HEK293 (cell line): Measurements from ENCODE around the gene ITGB2.
A peak's percentile ranks its signal among the peaks of the same experiment; 100 is the strongest.

Source experiments
- CTCF ChIA-PET: fragments of 350-600 bp; formaldehyde crosslinking; extraction: SDS; loops from one replicate; lab custom pipeline; 2021; ENCODE audit warnings: antibody characterized with exemption; lab: Yijun Ruan, JAX
- POLR2A ChIA-PET: fragments of 300-600 bp; formaldehyde crosslinking; extraction: SDS; loops from one replicate; lab custom pipeline; 2020; ENCODE audit warnings: antibody characterized with exemption, inconsistent platforms; lab: Yijun Ruan, JAX
- H3K27ac ChIP-seq: fragments of 200-500 bp; sonication (Bioruptor generic); 2 replicates; pipeline ENCODE4 v1.5.1; 2014; ENCODE audit warnings: low read depth, low read length, control low read depth, inconsistent platforms; ENCODE audit errors: extremely low read depth
- H3K36me3 ChIP-seq, 2 experiments: fragments of 200-500 bp in 1 of 2; sonication (Bioruptor generic) in 1 of 2; 1 replicate in 1 of 2; 2 replicates in 1 of 2; pipeline ENCODE4 v1.5.1; 2014 to 2017; ENCODE audit warnings: inconsistent platforms in 2 of 2, low read length in 2 of 2; ENCODE audit not compliant: control insufficient read depth in 2 of 2, insufficient read depth in 1 of 2
- H3K4me1 ChIP-seq: fragments of 200-500 bp; sonication (Bioruptor generic); 2 replicates; pipeline ENCODE4 v1.5.1; 2014; ENCODE audit warnings: mild to moderate bottlenecking, low read length, inconsistent platforms; ENCODE audit not compliant: control insufficient read depth, insufficient read depth
- H3K4me3 ChIP-seq: 2 replicates; pipeline ENCODE4 v1.5.1; 2011; ENCODE audit warnings: low read depth, mild to moderate bottlenecking, control low read depth, low read length, moderate library complexity
- H3K9me3 ChIP-seq: fragments of 200-500 bp; sonication (Bioruptor generic); 2 replicates; pipeline ENCODE4 v1.5.1; 2014; ENCODE audit warnings: low read depth, low read length, inconsistent platforms; ENCODE audit not compliant: control insufficient read depth, insufficient read depth
- EGR2 ChIP-seq: fragments of 450-650 bp; formaldehyde crosslinking; IDR thresholded peaks from 2 replicates; pipeline ENCODE4 v1.5.1; 2016; ENCODE audit warnings: low read depth, missing biosample characterization, missing genetic modification characterization
- GLIS2 ChIP-seq: fragments of 450-650 bp; formaldehyde crosslinking; IDR thresholded peaks from 2 replicates; pipeline ENCODE4 v1.5.1; 2016; ENCODE audit warnings: missing biosample characterization, missing genetic modification characterization
- HOXC10 ChIP-seq: sonication (generic); formaldehyde crosslinking; IDR thresholded peaks from 2 replicates; pipeline ENCODE4 v1.8.1; 2023; ENCODE audit warnings: mild to moderate bottlenecking, missing genetic modification reagents
- INSM2 ChIP-seq: fragments of 450-650 bp; formaldehyde crosslinking; IDR thresholded peaks from 2 replicates; pipeline ENCODE4 v1.5.1; 2016; ENCODE audit warnings: missing biosample characterization, missing genetic modification characterization
- KLF9 ChIP-seq: fragments of 450-650 bp; formaldehyde crosslinking; IDR thresholded peaks from 2 replicates; pipeline ENCODE4 v1.5.1; 2016; ENCODE audit warnings: missing biosample characterization, missing genetic modification characterization, low read depth
- MYNN ChIP-seq: fragments of 450-650 bp; formaldehyde crosslinking; IDR thresholded peaks from 2 replicates; pipeline ENCODE4 v1.5.1; 2016; ENCODE audit warnings: missing biosample characterization, missing genetic modification characterization, borderline replicate concordance
- OVOL3 ChIP-seq: fragments of 450-650 bp; formaldehyde crosslinking; IDR thresholded peaks from 2 replicates; pipeline ENCODE4 v1.5.1; 2016; ENCODE audit warnings: missing biosample characterization, missing genetic modification characterization
- PRDM10 ChIP-seq: fragments of 450-650 bp; formaldehyde crosslinking; IDR thresholded peaks from 2 replicates; pipeline ENCODE4 v1.5.1; 2016; ENCODE audit warnings: missing biosample characterization, missing genetic modification characterization
- PRDM6 ChIP-seq: fragments of 450-650 bp; formaldehyde crosslinking; IDR thresholded peaks from 2 replicates; pipeline ENCODE4 v1.5.1; 2017; ENCODE audit warnings: missing biosample characterization, missing genetic modification characterization
- ZBTB6 ChIP-seq: fragments of 450-650 bp; formaldehyde crosslinking; IDR thresholded peaks from 2 replicates; pipeline ENCODE4 v1.5.1; 2017; ENCODE audit warnings: missing biosample characterization, missing genetic modification characterization
- ZBTB8A ChIP-seq: fragments of 450-650 bp; formaldehyde crosslinking; IDR thresholded peaks from 2 replicates; pipeline ENCODE4 v1.5.1; 2016; ENCODE audit warnings: missing biosample characterization, missing genetic modification characterization
- ZFP41 ChIP-seq: fragments of 450-650 bp; formaldehyde crosslinking; IDR thresholded peaks from 2 replicates; pipeline ENCODE4 v1.5.1; 2016; ENCODE audit warnings: missing biosample characterization, missing genetic modification characterization, borderline replicate concordance
- ZNF10 ChIP-seq: fragments of 450-650 bp; formaldehyde crosslinking; IDR thresholded peaks from 2 replicates; pipeline ENCODE4 v1.5.1; 2017; ENCODE audit warnings: missing biosample characterization, missing genetic modification characterization
- ZNF112 ChIP-seq: fragments of 450-650 bp; formaldehyde crosslinking; IDR thresholded peaks from 2 replicates; pipeline ENCODE4 v1.5.0; 2017; ENCODE audit warnings: missing biosample characterization, missing genetic modification characterization
- ZNF121 ChIP-seq: fragments of 450-650 bp; formaldehyde crosslinking; IDR thresholded peaks from 2 replicates; pipeline ENCODE4 v1.5.1; 2016; ENCODE audit warnings: missing biosample characterization, missing genetic modification characterization
- ZNF24 ChIP-seq: fragments of 450-650 bp; formaldehyde crosslinking; IDR thresholded peaks from 2 replicates; pipeline ENCODE4 v1.5.1; 2016; ENCODE audit warnings: missing biosample characterization, missing genetic modification characterization
- ZNF324 ChIP-seq: fragments of 450-650 bp; formaldehyde crosslinking; IDR thresholded peaks from 2 replicates; pipeline ENCODE4 v1.5.1; 2016; ENCODE audit warnings: missing biosample characterization, missing genetic modification characterization
- ZNF362 ChIP-seq: fragments of 450-650 bp; formaldehyde crosslinking; IDR thresholded peaks from 2 replicates; pipeline ENCODE4 v1.5.1; 2016; ENCODE audit warnings: missing biosample characterization, missing genetic modification characterization
- ZNF398 ChIP-seq: fragments of 450-650 bp; formaldehyde crosslinking; IDR thresholded peaks from 2 replicates; pipeline ENCODE4 v1.5.1; 2017; ENCODE audit warnings: missing biosample characterization, missing genetic modification characterization
- ZNF404 ChIP-seq: fragments of 450-650 bp; formaldehyde crosslinking; IDR thresholded peaks from 2 replicates; pipeline ENCODE4 v1.5.1; 2017; ENCODE audit warnings: missing biosample characterization, missing genetic modification characterization
- ZNF426 ChIP-seq: fragments of 450-650 bp; formaldehyde crosslinking; IDR thresholded peaks from 2 replicates; pipeline ENCODE4 v1.5.1; 2017; ENCODE audit warnings: missing biosample characterization, missing genetic modification characterization, mild to moderate bottlenecking, inconsistent platforms, moderate library complexity
- ZNF501 ChIP-seq: fragments of 450-650 bp; formaldehyde crosslinking; IDR thresholded peaks from 2 replicates; pipeline ENCODE4 v1.5.1; 2016; ENCODE audit warnings: missing biosample characterization, missing genetic modification characterization
- ZNF549 ChIP-seq: fragments of 450-650 bp; IDR thresholded peaks from 2 replicates; pipeline ENCODE4 v1.5.1; 2018; ENCODE audit warnings: missing biosample characterization, missing genetic modification characterization, mild to moderate bottlenecking, inconsistent platforms, moderate library complexity
- ZNF623 ChIP-seq: fragments of 450-650 bp; formaldehyde crosslinking; IDR thresholded peaks from 2 replicates; pipeline ENCODE4 v1.5.1; 2016; ENCODE audit warnings: missing biosample characterization, missing genetic modification characterization
- ZNF677 ChIP-seq: fragments of 450-650 bp; IDR thresholded peaks from 2 replicates; pipeline ENCODE4 v1.5.0; 2018; ENCODE audit warnings: missing biosample characterization, mild to moderate bottlenecking, missing genetic modification characterization, moderate library complexity

The ITGB2 gene

GRCh38 chr21:44874240-44874496 is 46.5 kb downstream of the ITGB2 start (continued):
- TF ChIP-seq KLF9 (tag by site-specific recombination), result no peak
- TF ChIP-seq PRDM10 (tag by site-specific recombination), result no peak
- TF ChIP-seq ZNF426, result no peak
- TF ChIP-seq ZNF404, result no peak

GRCh38 chr21:44873356-44874239 is 47.1 kb downstream of the ITGB2 start, which contains the start of gene PTTG1IP:
Gene PTTG1IP, minus strand, starts transcription at chr21:44873690. Its CDS starts 74 bp downstream, at chr21:44873616.
- Histone ChIP-seq H3K9me3 (no peaks in the 10 kb centered on the region), H3K4me1 (peaks cover 28% of the 10 kb centered on the region), H3K36me3 (no peaks in the 10 kb centered on the region; a peak in 1 of 3 replicates), H3K27ac (peak within 1 kb of the TSS; percentile 65), H3K4me3 (peak within 1 kb of the TSS; percentile 79)
- POLR2A ChIA-PET, result interaction anchor here (0.5 to 2.2 kb wide), 29 partner anchors 10 to 980 kb away, joined by 3 to 22 read pairs (median 4); partner anchors contain the start of genes POFUT2, SLX9, SUMO3 and UBE2G2
- CTCF ChIA-PET, result interaction anchor here (0.6 to 1.1 kb wide), 5 partner anchors 20 to 392 kb away, joined by 3 to 4 read pairs (median 3); no protein-coding TSS in a partner anchor
- TF ChIP-seq HOXC10 (no peak), ZNF549 (no peak), ZNF324 (tag by site-specific recombination) (no peak), ZNF426 (no peak), ZNF10 (no peak), MYNN (tag by site-specific recombination) (no peak), ZNF112 (tag by site-specific recombination) (no peak), ZNF501 (tag by site-specific recombination) (no peak), ZNF677 (tag by site-specific recombination) (no peak), ZFP41 (tag by site-specific recombination) (no peak), ZBTB6 (tag by site-specific recombination) (no peak), PRDM6 (no peak), EGR2 (tag by site-specific recombination) (no peak), INSM2 (tag by site-specific recombination) (no peak), ZNF623 (no peak), GLIS2 (tag by site-specific recombination) (peak; percentile 42; the same call in 1 of the 2 replicates), ZNF24 (tag by site-specific recombination) (no peak), ZNF398 (tag by site-specific recombination) (no peak), ZNF362 (tag by site-specific recombination) (no peak), ZBTB8A (tag by site-specific recombination) (peak; percentile 70), OVOL3 (tag by site-specific recombination) (no peak), ZNF121 (tag by site-specific recombination) (no peak)
